HG03039 (cell line): ENCODE results near the gene CCM2.

Experiments
- ATAC-seq: cut with Tn5 transposase; IDR thresholded peaks from one replicate; pipeline ENCODE4 v1.9.1; 2021; ENCODE audit warnings: mild to moderate bottlenecking, moderate library complexity; ENCODE audit not compliant: unreplicated experiment

The CCM2 gene

DNA sequence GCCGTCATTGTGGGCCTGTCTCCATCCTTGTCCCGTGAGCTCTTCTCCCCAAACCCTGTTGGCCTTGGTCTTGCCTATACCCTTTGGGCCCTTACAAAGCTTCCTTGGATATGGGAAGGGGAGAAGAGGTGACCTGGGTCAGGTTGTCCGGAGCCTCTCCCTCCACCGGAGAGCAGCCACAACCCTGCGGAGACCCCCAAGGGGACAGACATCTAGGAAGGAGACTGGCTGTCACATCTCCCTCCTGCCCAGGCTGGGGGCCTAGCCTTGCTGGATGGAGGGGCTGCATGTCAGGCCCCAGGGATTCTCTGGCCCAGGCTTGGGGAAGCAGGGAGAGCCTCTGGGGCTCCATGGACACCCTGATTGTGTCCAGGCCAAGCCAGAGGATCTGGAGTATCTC lies 76.9 kb downstream of the CCM2 start:
- no peak for ATAC-seq

- no peak for ATAC-seq
These were observed 77.6 kb downstream of the CCM2 start for GRCh38 chr7:45077579-45077978.

- no peak for ATAC-seq
These were observed 78.2 kb downstream of the CCM2 start for GRCh38 chr7:45078125-45078681.

DNA sequence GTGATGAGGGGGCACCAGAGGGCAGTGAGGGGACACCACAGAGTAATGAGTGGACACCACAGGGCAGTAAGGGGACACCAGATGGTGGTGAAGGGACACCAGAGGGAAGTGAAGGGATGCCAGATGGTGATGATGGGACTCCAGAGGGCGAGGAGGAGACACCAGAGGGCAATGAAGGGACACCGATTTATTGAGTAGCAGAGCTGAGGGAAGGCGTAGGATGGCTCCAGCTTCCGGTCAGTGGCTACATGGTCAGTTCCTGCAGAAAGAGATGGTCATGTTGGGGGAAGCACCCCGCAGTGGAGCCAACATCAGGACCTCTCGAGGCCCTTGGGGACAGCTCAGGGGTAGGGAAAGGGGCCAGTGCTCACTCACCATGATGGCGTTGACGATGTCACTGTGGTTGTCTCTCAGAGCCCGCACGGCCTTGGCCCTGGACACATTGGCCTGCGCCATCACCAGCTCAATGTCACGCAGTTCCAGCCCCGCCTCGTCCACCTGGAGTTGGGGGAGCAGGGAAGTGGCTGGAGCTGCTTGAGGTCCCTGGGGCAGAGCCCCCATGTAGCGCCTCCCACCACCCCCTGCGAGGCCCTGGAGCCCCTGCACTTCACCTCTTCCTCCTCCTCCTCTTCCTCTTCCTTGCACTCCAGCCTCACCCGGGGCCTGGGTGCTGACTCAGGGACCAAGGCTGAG lies 80.4 kb downstream of the CCM2 start:
- no peak for ATAC-seq

- no peak for ATAC-seq
These were observed 81.1 kb downstream of the CCM2 start for GRCh38 chr7:45080958-45081669.

DNA sequence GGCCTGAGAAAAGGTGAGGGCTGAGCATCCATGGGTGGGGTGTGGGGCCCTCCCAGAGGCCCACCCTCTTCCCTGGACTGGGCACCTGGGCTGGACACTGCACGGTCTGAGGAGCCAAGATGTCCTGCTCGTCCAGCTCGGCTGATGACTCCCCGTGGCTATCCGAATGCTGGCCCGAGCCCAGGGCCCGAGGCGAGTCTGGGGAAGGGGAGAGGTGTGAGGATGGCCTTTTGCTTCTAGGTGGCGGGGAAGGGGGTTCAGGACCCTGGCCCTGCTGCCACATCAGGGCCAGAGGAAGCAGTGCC lies 81.6 kb downstream of the CCM2 start:
- ATAC-seq: no peak

- ATAC-seq: no peak
These were observed 82.2 kb downstream of the CCM2 start for GRCh38 chr7:45082031-45082830.

- no peak for ATAC-seq
These were observed 82.9 kb downstream of the CCM2 start for GRCh38 chr7:45082831-45083331.

DNA sequence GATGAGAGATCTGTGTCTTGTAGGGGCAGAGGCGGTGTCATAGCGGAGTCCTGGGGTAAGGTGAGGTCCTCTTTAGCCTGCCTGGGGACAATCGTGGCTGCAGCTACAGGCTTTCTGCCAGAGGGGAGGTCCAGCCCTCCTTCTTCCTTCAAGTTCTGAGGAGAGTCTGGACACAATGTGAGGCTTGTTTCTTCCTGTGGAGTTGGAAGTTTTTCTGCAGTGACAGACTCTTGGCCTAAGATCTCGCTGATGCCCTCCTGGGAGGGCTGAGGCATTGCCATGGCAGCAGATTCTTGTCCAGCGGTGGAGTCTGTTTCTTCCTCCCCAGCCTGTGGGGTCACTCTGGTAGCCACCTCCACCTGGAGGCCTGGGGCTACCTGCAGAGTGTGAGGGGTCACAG lies 84.3 kb downstream of the CCM2 start:
- ATAC-seq: no peak

DNA sequence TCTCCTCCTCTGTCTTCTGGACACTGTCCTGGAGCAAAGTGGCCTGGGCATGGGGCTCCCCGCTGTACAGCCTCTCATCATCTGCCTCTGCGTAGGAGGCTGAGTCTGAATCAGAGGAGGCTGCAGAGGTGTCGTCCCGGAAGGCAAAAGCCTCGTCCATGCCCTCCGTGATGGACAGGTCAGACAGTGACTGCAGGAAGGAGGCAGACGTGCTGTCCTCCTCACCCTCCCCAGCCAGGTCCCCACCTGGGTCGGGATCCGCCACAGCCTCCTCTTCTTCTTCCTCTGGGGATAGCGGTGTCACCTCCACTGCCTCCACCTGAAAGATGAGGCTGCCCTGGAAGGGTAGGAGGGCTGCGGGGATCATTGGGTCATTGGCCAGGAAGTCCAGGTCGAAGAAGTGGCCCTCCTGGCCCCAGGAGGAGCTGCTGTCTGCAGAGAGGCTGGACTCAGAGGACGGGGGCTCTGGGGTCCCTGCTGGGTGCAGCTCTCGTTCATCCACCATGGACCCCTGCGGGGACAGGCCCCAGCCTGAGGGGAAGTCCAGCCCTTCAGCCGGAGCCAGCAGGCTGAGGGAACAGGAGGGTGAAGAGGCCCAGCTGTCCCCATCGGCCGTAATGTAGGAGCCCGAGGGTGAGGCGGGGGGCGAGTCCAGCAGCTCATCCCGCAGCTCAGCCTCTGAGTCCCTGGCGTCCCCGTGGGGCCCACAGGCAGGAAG lies 85.1 kb downstream of the CCM2 start:
- ATAC-seq: no peak

DNA sequence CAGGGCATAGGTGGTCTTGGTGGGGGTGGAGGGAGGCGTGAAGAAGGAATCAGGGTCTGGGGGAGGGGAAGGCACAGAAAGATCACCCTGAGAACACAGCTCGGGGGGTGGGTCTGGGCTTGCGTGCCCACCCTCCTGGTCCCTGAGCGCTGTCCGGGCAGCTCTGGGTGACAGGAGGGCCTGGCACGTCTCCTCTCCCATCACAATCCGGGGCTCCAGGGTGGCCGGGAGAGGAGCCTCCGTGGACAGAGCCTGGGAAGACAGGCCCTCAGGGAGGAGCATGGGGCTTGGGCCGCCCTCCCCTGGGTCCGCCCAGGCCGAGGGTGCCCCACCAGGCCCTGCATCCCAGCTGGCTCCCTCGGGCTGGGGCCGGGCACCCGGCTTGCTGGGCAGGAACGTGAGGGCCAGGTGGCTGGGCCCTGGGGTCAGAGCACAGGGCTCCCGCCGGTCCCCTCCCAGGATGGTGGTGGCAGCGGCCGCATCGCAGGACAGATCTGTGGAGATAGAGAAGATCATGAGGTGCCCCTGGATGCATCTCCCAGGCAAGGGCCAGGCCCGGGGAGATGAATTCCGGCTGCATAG lies 85.7 kb downstream of the CCM2 start:
- ATAC-seq: no peak

DNA sequence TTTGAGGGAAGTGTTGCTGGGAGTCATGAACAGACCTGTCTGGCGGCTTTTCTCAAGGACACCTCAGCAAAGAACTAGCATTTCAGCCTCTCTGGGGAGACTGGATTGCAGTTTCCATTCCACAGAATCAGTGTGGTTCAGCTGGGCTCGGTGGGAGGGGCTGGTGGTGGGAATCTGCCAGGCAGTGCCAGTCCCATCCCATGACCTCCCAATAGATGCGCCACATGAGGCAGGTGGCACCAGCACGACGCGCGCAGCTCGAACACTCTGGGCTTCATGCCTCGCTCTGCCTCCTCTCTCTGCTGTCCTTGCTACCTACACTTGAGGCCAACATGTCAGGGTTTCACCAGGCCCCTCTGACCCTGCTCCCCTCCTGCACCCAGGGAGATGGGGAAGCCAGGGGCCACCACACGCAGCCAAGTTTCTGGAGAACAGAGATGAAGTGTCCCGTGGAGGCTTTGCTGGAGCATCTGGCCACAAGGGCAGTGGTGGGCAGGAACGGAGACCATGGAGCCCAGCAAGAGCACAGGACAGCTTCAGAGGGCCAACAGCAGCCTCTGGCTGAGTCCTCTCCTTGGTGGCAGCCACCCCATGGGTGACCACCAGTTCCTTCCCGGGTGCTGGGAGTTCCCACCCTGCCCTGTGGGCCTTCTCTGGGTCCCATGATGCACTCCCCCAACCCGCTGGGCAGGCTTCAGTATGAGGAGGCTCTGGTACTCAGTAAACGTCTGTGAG lies 86.5 kb downstream of the CCM2 start:
- no peak for ATAC-seq

- ATAC-seq: no peak
These were observed 87.5 kb downstream of the CCM2 start for GRCh38 chr7:45087301-45088145.

DNA sequence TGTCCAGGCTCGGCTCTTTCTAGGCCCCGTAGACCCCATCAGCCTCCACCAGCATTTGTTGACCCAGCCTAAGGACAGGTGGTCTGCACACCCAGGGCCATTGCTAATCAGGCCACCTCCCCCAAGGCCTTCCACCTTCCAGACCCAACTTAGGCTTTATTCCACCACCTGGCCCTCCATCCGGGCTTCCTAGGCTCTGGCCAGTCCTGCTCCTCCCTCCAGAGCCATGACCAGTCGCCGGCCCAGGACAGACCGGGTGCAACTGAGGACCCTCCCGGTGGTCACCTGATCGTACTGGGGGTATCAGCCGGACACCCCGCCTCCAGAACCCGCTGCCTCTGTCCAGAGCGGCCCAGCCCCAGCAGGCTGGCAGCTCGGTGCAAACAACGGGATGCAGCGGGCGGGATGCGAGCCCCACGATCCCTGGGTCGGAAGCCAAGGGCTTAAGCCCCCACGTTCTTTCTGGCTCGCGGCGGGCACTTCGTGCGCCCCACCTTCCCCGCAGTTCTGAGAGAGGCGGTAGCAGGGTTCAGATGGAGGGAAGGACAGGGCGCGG lies 88.2 kb downstream of the CCM2 start:
- ATAC-seq: no peak

- no peak for ATAC-seq
These were observed 88.9 kb downstream of the CCM2 start, which contains the start of gene NACAD for GRCh38 chr7:45088821-45089340. TSS of gene NACAD (minus strand) at chr7:45088969. CDS start at chr7:45088894, 75 bp downstream.

- no peak for ATAC-seq
These were observed 89.4 kb downstream of the CCM2 start for GRCh38 chr7:45089341-45089891.

DNA sequence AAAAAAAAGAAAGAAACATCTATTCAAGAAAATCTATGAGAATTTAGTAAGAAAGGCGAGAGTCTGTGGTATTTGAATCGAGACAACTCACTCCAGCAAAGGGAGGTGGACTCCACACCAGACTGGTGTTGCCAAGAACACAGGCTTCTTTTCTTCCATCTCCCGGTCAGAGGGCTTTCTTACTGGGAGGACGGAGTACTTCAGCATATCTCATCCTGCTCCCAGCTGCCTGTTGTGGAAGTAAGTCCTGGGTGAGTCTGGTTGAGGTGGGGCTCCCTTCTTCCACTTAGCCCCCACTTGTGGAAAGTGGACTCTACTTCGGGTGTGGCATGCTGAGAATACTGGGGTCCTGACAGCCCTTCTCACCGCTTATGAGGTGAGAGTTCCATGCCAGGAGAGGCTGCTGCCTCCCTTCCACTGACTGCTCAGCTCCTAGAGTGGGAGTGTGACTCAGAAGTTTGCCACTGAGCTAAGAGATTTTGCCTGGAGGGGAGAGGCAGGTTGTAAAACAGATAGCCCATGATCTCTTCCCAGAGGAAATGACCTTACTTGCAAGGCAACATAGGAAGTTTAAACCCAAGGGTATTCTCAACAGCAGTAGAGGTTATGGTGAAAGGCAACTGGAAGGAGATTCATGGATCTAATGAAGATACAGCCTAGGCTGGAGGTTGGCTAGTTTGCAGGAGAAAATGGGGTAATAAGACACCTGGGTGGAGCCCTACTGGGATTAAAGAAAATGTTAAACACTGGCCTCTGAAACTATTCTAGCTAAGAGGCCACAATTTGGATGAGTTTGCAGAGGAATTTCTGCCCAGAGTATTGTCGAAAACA lies 92.3 kb downstream of the CCM2 start:
- ATAC-seq: no peak
